ENCODE data around the gene COL27A1.

Gene COL27A1

DNA sequence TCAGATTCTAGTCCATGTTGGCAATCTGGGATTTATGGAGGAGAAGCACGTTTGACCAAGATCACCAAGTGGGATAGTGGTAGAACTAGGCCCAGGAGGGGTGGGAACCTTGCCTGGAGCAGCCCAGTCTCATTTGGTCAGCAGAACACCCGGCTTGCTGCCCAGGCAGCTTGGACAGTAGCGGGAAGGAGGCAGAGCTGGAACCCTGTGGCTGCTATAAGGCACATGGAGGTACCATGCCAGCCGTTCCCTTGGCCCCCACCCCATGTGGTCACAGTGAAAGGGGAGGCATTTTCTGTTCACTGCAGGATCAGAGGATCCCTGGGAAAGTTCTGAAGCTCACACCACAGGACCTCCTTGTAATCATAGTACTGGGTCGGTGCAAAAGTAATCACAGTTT is 92.2 kb downstream of the COL27A1 start:
- DNase-seq (ENCODE audit: low spot score), result no peak

DNA sequence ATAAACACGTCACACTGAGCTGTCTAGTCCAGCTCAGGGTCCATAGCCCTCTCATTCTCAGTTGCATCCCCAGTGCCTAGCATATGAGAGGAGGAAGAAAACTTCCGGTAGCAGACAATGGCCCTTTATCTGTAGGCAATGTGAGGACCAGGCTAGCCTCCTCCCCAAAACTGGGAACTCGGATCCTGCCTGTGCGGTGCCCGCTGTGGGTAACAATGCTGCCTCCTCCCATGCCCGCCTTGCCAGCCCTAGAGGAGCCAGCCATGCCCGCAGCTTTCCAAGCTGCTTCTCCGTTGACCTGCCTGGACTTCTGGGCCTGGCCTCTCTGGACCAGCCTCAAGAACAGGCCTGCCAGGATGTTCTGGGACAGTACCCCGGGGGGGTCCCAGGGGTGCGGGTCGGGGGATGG is 93.0 kb downstream of the COL27A1 start:
- no peak for DNase-seq (ENCODE audit: low spot score)

DNA sequence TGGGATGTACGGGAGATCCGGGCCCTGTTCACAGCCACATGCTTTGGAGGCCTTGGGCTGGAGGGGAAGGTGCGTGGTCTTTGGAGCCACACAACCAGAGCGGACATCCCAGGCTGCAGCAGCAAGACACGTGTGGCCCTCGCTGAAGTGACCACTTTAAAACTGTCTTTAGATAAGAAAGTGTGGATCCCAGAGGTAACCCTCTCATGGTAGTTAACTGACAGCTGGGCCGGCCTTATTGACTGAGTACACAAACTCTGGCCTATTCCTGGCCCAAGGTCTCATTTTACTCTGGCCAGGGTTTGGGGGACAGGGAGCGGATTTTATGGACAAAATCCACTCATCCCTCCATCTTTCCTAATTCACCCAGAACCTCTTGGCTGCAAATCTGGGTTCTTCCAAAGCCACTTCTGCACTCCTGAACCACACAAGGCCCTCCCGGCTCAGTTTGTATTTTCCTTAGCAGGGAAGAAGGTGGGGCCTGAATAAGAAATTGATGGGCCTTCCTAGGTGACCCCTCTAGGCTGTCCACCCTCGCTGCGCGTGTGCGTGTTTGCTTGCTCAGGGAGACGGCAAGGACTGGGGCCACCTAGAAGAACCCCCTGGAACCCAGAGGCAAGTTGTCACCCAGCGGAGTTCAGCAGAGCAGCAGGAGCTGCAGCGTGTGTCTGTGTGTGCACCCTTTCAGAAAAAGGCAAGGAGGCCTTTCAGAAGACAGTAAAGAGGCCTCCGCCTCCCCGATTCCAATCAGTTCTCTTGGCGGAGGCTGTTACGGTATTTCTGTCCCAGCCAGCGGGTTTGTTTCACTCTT is 94.3 kb downstream of the COL27A1 start:
- no peak for DNase-seq (ENCODE audit: low spot score)

DNA sequence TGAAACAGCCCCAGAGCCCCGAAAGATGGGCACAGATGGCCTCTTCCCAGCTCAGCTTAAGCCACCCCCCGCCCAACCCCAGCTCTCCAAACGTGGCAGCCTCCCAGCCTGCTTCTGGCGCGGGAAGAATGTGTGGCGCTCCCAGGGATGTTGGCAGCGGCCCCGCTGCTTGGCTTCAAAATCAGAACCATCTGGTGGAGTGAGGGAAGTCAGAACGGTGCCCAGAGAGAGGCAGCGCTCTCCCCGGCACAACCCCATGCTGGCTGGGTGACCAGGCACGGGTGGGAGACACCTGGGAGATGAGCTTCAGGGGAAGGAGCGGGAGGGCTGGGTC is 94.9 kb downstream of the COL27A1 start:
- no peak for DNase-seq (ENCODE audit: low spot score)

DNA sequence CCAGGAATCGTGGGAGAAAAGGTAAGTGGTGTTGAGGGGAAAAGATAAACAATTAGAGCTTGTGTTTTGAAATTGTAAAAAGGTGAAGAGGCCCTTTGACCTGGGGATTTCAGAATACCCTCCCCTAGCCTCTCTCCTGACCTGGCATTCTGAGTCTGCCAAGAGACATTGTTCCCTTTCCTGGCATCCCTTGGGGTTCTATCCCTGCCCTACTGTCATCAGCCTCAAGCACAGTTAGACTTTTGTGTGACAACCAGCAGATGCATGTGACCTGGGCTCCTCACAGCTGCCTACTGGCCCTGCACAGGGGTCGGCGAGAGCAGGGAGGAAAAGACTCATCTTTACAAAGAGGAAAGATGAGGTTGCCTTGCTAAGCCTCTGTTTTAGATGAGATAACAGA is 95.3 kb downstream of the COL27A1 start:
- DNase-seq (ENCODE audit: low spot score), result no peak

DNA sequence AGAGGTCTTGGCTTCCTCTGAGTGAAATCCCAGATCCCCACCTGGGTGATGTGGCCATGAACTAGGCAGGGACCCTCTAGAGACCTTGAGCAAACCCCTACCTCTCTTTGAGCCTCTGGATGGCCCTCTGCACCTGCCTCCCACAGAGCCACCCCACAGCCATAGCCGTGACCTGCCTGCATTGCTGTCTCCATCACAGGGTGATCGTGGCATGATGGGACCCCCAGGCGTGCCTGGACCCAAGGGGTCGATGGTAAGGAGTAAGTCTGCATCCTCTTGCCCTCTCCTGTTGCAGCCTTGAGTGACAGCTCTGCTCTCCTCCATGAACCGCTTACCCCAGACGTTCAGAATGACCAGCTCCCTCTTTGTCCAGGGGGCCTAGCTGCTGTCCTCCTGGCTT is 97.1 kb downstream of the COL27A1 start:
- DNase-seq (ENCODE audit: low spot score), result no peak

DNA sequence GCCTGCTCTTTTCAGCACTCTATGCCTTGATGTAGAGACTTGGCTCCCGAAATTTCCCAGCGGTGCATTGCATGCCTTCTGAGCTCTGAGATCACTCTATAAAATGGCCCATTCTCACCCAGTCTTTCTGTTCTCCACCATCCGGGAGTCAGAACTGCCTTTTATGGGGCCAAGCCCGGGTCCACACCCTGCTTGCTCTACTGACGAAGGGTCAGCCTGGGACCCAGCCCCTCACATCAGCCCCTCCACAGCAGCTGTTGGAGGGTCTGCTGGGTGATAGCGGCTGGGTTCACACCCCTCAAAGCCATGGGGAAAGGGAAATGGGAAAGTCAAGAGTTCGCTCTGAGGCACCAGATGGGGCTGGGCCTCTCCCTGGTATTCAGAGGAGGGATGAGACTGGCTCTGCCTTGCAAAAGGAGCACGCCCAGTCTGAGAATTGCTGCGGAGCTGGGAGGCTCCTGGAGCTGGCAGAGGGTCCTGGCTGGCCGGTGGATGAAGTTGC is 101.5 kb downstream of the COL27A1 start:
- no peak for DNase-seq (ENCODE audit: low spot score)

DNA sequence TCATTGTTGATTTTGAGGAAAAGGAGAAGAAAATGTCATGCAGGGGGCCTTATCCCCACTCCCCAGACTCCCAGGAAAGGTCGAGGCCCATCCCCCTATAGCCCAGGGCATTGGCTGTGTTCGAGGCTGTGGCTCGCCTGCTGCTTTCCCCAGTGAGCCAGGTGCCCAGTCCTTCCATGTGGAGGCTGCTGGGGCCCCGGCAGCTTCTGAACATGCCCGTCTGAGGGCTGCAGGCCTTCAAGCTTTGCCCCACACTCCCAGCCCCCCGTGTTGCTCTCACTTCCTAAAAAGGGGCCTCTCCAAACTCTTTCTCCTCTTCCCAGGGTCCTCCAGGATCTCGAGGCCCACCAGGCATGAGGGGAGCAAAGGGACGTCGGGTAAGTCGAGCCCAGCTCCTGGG is 102.9 kb downstream of the COL27A1 start:
- DNase-seq (ENCODE audit: low spot score), result no peak

DNA sequence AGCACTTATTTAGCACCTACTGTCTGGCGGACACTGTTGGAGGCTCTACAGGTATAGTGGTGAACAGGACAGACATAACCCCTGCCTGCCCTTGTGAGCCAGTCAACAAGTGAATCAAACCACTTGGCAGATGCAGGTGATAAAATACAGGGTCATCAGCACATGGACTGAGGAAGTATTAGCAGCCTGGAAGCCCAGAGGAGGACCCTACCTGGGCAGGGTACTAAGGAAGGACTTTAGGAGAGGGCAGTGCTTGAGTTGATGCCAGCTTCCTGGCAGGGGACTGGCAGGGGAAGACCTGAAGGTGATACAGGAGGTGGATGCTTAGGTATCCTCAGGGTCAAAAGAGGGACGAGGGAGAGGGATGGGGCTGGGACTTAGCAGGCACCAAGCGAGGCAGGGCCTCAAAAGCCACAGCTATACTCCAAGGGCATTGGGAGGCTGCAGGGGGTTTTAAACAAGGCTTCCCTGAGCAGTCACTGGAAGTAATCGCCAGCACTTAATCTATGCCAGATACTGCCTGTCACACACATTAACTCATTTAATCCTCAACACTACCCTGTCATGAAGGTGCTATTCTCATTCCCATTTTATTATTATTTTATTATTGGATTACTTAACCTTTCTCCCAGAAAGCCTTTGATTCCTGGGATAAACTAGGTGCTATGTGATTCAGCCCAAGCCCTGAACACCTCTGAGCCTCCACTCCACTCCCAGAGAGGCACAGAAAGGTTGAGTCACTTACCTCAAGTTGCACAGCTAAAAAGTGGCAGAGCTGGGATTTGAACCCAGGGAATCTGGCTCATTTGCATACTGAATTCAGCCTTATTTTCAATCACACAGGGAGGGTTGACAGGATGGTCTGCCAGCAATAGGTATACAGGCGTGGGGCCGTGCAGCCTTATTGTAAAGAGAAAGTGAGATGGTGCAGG is 103.8 kb downstream of the COL27A1 start:
- DNase-seq (ENCODE audit: low spot score), result no peak

DNA sequence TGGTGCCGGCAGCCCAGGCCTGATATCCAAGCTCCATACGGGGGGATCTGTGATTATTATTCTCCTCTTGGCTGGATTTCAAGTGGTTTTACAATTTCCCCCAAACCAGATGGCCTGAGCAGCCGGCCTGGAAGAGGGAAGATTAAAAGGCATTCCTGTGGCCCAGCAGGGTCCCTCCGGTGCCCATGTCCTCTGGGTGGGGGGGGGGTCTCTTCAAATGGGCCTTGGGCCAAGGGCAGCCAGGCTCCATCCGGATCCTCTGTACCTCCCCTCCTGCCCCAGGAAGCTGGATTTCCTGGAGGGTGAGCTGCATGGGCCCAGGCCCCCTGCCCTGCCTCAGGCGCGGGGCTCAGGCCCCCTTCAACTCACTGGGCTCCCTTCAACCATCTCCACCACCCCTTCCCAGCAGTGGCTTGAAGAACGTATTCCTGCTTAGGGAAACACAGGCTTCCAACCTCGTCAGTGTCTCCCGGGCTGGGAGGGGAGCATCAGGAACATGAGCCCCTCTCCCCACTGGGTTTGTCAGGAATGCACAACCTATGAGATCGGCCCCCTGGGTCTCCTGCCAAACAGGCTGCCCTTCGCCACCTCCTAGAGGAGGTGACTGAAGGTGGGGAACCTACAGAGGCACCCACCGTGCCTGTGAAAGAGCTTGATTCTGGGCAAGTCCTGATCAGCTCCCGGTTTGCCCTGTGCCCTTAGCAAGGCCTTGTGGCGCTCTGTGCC is 104.6 kb downstream of the COL27A1 start:
- no peak for DNase-seq (ENCODE audit: low spot score)

DNA sequence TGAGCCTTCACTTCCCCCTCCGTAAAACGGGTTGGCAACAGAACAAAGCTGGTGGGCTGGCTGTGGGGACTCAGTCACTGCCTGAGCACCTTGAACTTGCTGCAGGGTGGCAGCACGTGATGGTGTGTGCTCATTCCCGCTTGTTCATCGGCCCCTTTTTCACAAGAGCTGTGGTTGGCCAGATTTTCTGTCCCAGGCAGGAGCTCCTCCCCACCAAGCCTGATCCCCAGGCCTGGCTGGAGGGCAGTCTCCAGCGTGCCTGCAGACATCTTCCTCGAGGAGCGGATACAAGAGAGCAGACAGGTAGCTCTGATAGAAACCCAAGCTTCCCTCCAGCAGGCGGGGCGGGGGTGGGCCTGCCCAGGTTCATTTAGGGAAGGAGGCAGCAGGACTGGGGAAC is 105.7 kb downstream of the COL27A1 start:
- DNase-seq (ENCODE audit: low spot score), result no peak

DNA sequence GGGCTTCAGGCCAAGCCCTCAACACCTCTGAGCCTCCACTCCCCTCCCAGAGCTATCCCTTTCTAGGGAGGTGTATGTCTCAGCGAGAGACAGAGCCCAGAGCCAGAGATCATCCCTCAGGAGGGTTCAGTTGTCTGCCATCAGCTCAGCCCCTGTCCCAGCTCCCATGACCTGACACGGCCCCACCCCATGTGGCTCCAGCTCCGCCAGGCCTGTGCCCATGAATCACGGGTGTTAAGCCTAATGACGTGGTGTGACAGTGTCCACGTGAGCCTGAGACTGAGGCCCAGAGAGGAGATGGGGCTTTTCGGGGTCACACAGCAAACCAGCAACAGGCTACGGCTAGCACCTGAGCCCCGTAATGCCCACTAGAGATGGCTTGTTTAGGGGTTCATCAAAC is 106.7 kb downstream of the COL27A1 start:
- no peak for DNase-seq (ENCODE audit: low spot score)

DNA sequence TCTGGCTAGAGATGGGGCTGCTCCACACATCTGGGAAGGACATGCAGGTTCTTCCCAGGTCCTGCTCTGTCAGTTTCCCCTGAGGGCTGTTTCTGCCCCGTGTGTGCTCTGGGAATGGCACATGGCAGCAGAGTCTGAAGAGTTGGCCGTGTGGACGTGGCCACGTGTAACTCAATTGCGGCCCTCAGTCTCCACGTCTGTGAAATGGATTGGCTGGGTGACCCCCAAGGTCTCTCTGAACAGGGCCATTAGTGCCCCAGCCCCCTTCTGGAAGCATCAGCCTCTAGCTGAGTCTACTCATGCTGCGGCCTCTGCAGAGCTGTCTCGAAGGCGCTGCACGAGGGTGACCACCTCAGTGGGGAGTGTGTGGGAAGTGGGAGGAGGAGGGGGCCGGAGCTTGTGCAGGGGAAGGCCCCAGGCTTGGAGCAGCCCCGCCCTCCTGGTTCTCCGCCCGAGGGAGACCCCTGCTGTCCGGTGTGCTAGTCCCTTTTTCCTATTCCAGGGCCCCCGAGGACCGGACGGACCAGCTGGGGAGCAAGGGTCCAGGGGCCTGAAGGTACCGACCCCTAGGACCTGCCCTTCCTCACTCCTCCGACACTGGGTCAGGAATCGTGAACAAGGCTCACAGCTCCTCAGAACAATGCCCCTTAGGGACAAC is 108.6 kb downstream of the COL27A1 start:
- DNase-seq (ENCODE audit: low spot score), result no peak

DNA sequence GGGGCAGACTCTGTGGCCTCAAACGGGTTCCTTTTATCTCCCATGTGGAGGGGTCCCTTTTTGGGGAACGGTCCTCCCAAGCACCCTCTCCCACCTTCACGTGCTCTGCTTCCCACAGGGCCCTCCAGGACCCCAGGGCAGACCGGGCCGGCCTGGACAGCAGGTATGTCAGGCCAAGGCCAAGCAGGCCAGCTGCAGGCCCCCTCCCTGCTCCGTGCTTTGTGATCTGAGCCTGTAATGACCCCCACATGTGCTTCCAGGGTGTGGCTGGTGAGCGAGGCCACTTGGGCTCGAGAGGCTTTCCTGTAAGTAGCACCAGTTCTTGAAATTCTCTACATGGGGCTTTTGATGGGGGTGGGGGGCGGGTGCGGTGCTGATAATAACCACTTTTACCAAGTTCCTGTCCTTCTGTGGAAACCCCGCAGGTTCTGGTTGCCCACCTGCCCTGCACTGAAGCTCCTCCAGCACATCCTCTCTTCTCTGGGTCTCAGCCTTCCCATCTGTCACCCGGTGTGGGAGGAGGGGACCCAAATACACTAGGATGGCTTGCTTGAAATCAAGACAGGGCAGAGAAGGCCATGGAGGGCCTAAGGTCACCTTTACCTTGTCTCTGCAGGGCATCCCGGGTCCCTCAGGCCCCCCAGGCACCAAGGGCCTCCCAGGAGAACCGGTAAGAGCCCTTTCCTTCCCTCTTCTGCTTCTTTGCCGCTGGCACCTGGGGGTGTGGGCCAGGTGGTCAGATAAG is 109.6 kb downstream of the COL27A1 start:
- DNase-seq (ENCODE audit: low spot score), result no peak

DNA sequence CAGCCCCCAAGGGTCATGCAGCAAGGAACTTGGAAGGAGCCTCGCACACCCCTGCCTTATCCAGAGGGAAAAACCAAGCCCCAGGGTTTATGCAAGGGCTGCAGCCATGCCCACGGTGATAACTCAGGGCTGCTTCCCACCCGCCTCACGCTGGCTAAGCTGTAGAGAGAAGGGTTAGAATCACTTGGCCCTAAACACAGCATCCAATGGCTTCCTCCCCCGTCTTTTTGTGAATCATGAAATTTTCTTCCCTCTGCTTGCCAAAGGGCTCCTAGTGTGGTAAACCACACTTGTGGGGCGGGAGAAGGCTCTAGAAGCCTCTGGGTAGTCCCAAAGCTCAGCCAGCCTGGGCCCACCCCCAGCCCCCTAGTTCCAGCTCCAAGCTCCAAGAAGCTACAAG is 111.6 kb downstream of the COL27A1 start:
- DNase-seq (ENCODE audit: low spot score), result no peak

DNA sequence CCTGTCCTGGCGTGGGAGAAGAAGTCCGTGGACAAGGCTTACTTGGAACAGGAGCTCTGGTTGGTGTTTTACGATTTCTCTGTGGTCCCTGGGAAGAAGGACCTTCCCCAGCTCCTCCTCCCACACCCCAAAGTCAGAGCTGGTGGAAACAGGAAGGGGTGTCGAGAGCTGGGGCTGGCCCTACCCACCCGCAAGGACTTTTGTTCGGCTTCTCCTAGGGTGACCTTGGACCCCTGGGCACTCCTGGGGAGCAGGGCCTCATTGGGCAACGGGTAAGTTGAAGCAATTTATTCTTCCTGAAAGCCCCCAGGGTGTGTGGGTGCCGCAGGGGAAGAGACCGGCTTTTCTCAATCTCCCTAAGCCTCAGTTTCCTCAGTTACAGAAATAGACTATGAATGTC is 113.7 kb downstream of the COL27A1 start:
- DNase-seq (ENCODE audit: low spot score), result no peak

DNA sequence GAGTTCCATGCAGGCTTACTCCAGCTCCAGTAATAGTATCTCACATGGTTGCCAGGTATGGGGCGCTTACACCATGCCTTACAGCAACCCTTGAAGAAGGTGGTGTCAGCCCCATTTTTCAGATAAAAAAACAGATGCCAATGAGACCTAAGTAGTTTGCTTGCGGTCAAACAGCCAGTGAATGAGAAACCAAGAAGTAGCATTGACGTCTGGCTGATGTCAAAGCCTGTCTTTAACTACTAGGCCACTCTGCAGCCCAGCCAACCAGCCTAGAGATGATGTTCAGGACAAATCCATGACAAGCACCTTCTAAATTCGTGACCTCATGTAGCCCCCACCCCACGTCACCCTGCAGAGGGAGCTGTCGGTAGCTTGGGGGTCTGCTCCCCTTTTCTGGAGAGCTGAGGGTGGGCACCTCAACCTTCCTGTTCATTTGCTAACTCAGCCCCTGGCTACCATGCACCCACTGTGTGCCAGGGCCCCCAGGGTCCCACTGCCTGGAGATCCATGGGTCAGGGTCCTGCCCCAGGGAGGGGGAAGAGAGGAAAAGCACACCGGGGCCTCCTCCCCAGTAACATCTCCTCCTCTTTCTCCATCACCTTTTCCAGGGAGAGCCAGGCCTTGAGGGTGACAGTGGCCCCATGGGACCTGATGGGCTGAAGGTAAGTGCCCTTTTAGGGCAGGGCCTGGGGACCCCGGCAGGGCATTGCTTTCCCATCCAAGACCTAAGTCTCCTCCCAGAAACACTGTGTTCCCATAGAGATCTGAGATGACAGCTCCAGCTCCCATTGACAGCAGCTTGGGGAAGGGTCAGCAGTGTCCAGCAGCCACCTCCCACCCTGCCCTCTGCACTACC is 115.0 kb downstream of the COL27A1 start:
- DNase-seq (ENCODE audit: low spot score), result no peak

DNA sequence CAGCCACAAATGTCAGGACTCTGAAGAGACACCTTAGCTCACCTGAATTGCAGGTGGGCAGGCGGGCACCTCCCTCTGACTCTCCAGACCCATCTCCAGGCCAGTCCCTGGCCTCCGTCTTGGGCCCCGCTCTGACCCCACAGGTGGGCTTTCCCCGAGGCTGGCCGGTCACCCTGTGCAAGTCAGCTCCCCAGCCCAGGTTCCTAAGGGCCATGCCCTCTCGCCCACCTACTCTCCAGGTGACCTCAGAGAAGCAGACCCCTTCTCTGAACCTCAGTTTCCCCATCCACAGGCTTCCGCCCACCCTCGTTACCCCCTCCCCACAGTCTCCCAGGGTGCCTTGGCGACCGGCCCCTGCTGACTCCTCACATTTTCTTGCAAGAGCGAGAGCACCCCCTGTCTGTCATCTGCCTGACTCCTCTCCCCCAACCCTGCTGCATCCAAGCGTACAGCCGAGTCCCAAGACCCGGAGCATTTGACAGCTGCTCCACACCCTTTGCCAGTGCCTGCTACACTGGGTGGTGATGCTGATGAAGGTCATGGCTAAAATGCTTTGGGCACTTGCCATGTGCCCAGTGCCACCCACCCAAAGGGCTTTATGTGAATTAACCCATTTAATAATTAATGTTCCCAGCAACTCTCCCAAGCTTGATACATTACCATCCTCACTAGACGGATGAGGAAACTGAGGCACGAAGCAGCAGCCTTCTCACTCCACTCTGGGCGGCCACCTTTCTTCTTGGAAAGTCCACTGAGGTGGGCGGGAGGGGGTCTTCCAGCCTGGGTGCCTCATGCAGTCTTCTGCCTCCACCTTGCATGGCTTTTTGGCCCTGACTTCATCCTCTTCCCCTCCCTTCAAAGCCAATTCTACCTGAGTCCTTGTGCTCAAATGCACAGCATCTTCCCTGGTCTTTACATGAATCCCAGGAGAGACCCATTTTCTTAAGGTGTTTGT is 116.5 kb downstream of the COL27A1 start:
- DNase-seq (ENCODE audit: low spot score), result no peak
